Lower lobe of right lung (tissue), 2 donors: ENCODE measurements around the gene SGPL1. TPM values are rescaled to one million over a fixed set of nuclear protein-coding genes. Genes with fewer than 3 reads are reported as not detected.

Experiments used
- ATAC-seq, 2 donors: fragments of 200-7000 bp; cut with Tn5 transposase; one replicate each; pipeline ENCODE4 v1.9.1; 2020 to 2022; ENCODE audit warnings: mild to moderate bottlenecking in 2 of 2, moderate library complexity in 2 of 2
- DNase-seq: peaks from one replicate; pipeline ENCODE4 v3.0.0-alpha.2; 2020
- H3K27ac ChIP-seq: fragments of 200-600 bp; one replicate; pipeline ENCODE4 v1.8.0; 2022
- H3K27me3 ChIP-seq: fragments of 200-600 bp; one replicate; pipeline ENCODE4 v1.8.0; 2022; ENCODE audit warnings: low read depth
- H3K36me3 ChIP-seq: fragments of 200-600 bp; one replicate; pipeline ENCODE4 v1.8.0; 2022; ENCODE audit warnings: mild to moderate bottlenecking
- H3K4me1 ChIP-seq: fragments of 200-600 bp; one replicate; pipeline ENCODE4 v1.8.0; 2022
- H3K4me3 ChIP-seq: fragments of 200-600 bp; one replicate; pipeline ENCODE4 v1.8.0; 2022; ENCODE audit warnings: mild to moderate bottlenecking
- H3K9me3 ChIP-seq: fragments of 200-600 bp; one replicate; pipeline ENCODE4 v1.8.0; 2022
- CTCF ChIP-seq: fragments of 200-600 bp; IDR thresholded peaks from one replicate; pipeline ENCODE4 v1.8.0; 2022; ENCODE audit warnings: antibody characterized with exemption, mild to moderate bottlenecking
- intact Hi-C: fragments of 100-400 bp; cut with DNase I; formaldehyde crosslinking; loops from one replicate; pipeline ENCODE4 v1.11.0; 2022
- total RNA-seq: library from RNA; stranded (reverse); fragmentation: NEBNext Ultra II Directional; extraction: Animal tissue kit (Norgen Biotek cat#: 25700); gene quantifications from one replicate; pipeline ENCODE4 v1.2.1, GENCODE V29; 2021
- donor health status: DM: no; HTN: yes; CAD: no; lungs with severe emphysema.

SGPL1 gene
- total RNA-seq, 1 donor from 2014 or later, result 41.2 TPM

DNA sequence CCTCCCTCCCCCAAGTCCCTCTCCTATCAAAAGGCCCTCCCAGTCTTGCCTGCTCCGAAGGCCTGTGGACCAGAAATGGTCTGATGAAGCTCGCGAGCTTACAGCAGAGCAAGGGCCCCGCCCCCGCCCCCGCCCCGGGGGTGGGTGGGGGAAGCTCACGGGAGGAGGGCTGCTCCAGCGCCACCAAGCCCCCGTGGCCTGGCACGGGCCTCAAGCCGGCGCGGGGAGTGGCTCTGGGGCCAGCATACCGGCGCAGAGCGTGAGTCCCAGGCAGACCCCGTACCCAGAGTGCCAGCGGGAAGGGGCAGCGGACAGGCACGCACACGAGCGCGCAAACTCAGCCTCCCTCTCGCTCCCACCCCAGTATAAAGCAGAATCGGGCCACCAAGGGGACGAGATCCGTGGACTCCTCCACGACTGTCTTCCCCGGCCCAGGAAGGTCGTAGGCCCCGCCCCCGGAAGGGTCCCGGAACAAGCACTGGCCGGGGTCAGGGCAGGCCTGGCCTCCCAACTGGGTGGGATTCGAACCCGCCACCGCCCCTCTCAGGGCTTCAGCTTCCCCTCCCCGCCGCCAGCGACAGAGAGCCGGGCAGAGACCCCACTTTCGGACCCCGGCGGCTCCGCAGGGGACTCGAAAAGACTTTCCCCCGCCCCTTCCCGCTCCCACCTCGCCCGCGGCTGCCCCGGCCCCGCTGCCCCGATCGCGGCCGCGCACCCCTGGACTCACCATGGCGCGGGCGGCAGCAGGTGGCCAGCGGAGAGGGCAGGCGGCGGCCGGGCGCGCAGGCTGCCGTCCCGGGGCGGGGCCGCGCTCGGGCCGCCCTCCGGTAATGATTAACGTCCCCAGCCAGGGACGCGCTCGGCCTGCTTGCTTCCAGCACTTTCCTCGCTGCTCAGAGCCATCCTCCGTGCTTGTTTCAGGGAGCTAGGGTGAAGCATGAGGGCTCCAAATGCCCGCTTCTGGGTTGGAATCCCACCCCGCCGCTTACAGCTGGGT is 72.4 kb downstream of the SGPL1 start, which contains the start of gene PCBD1:
PCBD1 (minus strand) TSS at position 762 of the 997 bp plus-strand sequence; CDS start at position 730, 32 bp downstream.
- no peaks in the 10 kb centered on the region for H3K27me3 ChIP-seq
- ATAC-seq (peak; percentile 92 to 95), DNase-seq (peak; percentile 85)
- TF ChIP-seq CTCF, result no peak
- intact Hi-C loops, result loop anchor here (10.0 kb wide), 1 partner anchor 73 kb away; the partner anchor contains the start of gene SGPL1
- peak within 1 kb of the TSS; percentile 88 for H3K27ac ChIP-seq
- peak within 1 kb of the TSS; percentile 88 for H3K4me3 ChIP-seq
- peaks cover 27% of the 10 kb centered on the region for H3K36me3 ChIP-seq
- H3K9me3 ChIP-seq, result no peaks in the 10 kb centered on the region
- H3K4me1 ChIP-seq, result peaks cover 35% of the 10 kb centered on the region

GRCh38 chr10:70889291-70889690 is 73.5 kb downstream of the SGPL1 start:
- no peak overlapping the region for H3K27ac ChIP-seq
- no peaks in the 10 kb centered on the region for H3K9me3 ChIP-seq
- H3K27me3 ChIP-seq, result no peaks in the 10 kb centered on the region
- no peak overlapping the region for H3K4me3 ChIP-seq
- no peak for TF ChIP-seq CTCF
- no peak for DNase-seq
- H3K36me3 ChIP-seq, result peaks cover 17% of the 10 kb centered on the region
- no peak for ATAC-seq
- peaks cover 35% of the 10 kb centered on the region for H3K4me1 ChIP-seq
- intact Hi-C loops, result loop anchor here (10.0 kb wide), 1 partner anchor 74 kb away; the partner anchor contains the start of gene SGPL1

- H3K4me3 ChIP-seq, result no peak overlapping the region
- no peaks in the 10 kb centered on the region for H3K9me3 ChIP-seq
- H3K27me3 ChIP-seq, result no peaks in the 10 kb centered on the region
- peaks cover 35% of the 10 kb centered on the region for H3K4me1 ChIP-seq
- DNase-seq (no peak), ATAC-seq (no peak)
- no peaks in the 10 kb centered on the region for H3K36me3 ChIP-seq
- intact Hi-C loops, result no loop called here
- H3K27ac ChIP-seq, result no peak overlapping the region
- no peak for TF ChIP-seq CTCF
Observed at GRCh38 chr10:70890917-70891431, 75.2 kb downstream of the SGPL1 start.

GRCh38 chr10:70891627-70892026 is 75.9 kb downstream of the SGPL1 start:
- ATAC-seq (no peak), DNase-seq (no peak)
- H3K4me3 ChIP-seq, result no peak overlapping the region
- peaks cover 30% of the 10 kb centered on the region for H3K4me1 ChIP-seq
- H3K9me3 ChIP-seq, result no peaks in the 10 kb centered on the region
- H3K27me3 ChIP-seq, result no peaks in the 10 kb centered on the region
- no peak overlapping the region for H3K27ac ChIP-seq
- H3K36me3 ChIP-seq, result no peaks in the 10 kb centered on the region
- no peak for TF ChIP-seq CTCF
- intact Hi-C loops, result no loop called here

GRCh38 chr10:70892631-70893030 is 76.9 kb downstream of the SGPL1 start:
- no peak for ATAC-seq
- intact Hi-C loops, result no loop called here
- Histone ChIP-seq H3K4me3 (no peak overlapping the region), H3K27ac (no peak overlapping the region), H3K9me3 (no peaks in the 10 kb centered on the region), H3K36me3 (no peaks in the 10 kb centered on the region), H3K27me3 (no peaks in the 10 kb centered on the region), H3K4me1 (peaks cover 20% of the 10 kb centered on the region)
- DNase-seq, result no peak
- TF ChIP-seq CTCF, result no peak
